Mesendoderm (in vitro differentiated cells): ENCODE measurements around the gene TADA2A.
A peak's percentile ranks its signal among the peaks of the same experiment; 100 is the strongest.

ENCODE experiments used
- DNase-seq: peaks from one replicate; pipeline ENCODE4 v3.0.0; 2013
- H2AK5ac ChIP-seq: 2 replicates; pipeline ENCODE4 v1.6.1; 2013; ENCODE audit warnings: low read length, inconsistent platforms
- H2BK120ac ChIP-seq: 2 replicates; pipeline ENCODE4 v1.6.1; 2013; ENCODE audit warnings: low read depth, mild to moderate bottlenecking, low read length, moderate library complexity, mixed read lengths
- H2BK15ac ChIP-seq: replicated peaks from 2 replicates; pipeline ENCODE4 v1.6.1; 2013; ENCODE audit warnings: low read depth, mild to moderate bottlenecking, moderate library complexity
- H2BK5ac ChIP-seq: 2 replicates; pipeline ENCODE4 v1.6.1; 2013; ENCODE audit warnings: low read length, inconsistent platforms
- H3K18ac ChIP-seq: 2 replicates; pipeline ENCODE4 v1.6.1; 2013; ENCODE audit warnings: mild to moderate bottlenecking, low read length, mixed read lengths
- H3K23ac ChIP-seq: one replicate; pipeline ENCODE4 v1.6.1; 2013; ENCODE audit warnings: low read length
- H3K27ac ChIP-seq: 2 replicates; pipeline ENCODE4 v1.5.1; 2013; ENCODE audit warnings: low read depth, mild to moderate bottlenecking, inconsistent platforms, low read length, moderate library complexity
- H3K27me3 ChIP-seq: 2 replicates; pipeline ENCODE4 v1.6.1; 2013; ENCODE audit warnings: low read length, control low read depth, mild to moderate bottlenecking, inconsistent platforms; ENCODE audit not compliant: insufficient read depth, poor library complexity
- H3K36me3 ChIP-seq: 2 replicates; pipeline ENCODE4 v1.6.1; 2013; ENCODE audit warnings: low read length, inconsistent platforms; ENCODE audit not compliant: control insufficient read depth, insufficient read depth
- H3K4ac ChIP-seq: one replicate; pipeline ENCODE4 v1.6.1; 2013; ENCODE audit warnings: low read depth, mild to moderate bottlenecking, low read length, moderate library complexity
- H3K4me1 ChIP-seq: 2 replicates; pipeline ENCODE4 v1.6.1; 2013; ENCODE audit warnings: low read depth, low read length, inconsistent platforms; ENCODE audit not compliant: control insufficient read depth
- H3K4me2 ChIP-seq: 2 replicates; pipeline ENCODE4 v1.6.1; 2013; ENCODE audit warnings: low read length
- H3K4me3 ChIP-seq: 2 replicates; pipeline ENCODE4 v1.5.1; 2013; ENCODE audit warnings: mild to moderate bottlenecking, low read length
- H3K56ac ChIP-seq: one replicate; pipeline ENCODE4 v1.6.1; 2013; ENCODE audit warnings: low read length
- H3K79me1 ChIP-seq: 2 replicates; pipeline ENCODE4 v1.6.1; 2013; ENCODE audit warnings: low read length, inconsistent platforms
- H3K79me2 ChIP-seq: 2 replicates; pipeline ENCODE4 v1.6.1; 2013; ENCODE audit warnings: mild to moderate bottlenecking, low read length; ENCODE audit not compliant: control insufficient read depth, insufficient read depth
- H3K9ac ChIP-seq: 2 replicates; pipeline ENCODE4 v1.6.1; 2013; ENCODE audit warnings: low read length, inconsistent platforms
- H4K5ac ChIP-seq: one replicate; pipeline ENCODE4 v1.6.1; 2013; ENCODE audit warnings: low read length
- H4K8ac ChIP-seq: one replicate; pipeline ENCODE4 v1.6.1; 2013; ENCODE audit warnings: low read depth, mild to moderate bottlenecking, control low read depth, low read length, moderate library complexity
- WGBS: extraction: QIAGEN DNeasy Blood & Tissue Kit; methylation state at CpG from one replicate; pipeline ENCODE4 v1.1.7; 2013; ENCODE audit warnings: low lambda C conversion rate, missing lambda C conversion rate; ENCODE audit not compliant: insufficient coverage; ENCODE audit errors: extremely low coverage; 5-methylcytosine and 5-hydroxymethylcytosine counted together

The TADA2A gene

DNA sequence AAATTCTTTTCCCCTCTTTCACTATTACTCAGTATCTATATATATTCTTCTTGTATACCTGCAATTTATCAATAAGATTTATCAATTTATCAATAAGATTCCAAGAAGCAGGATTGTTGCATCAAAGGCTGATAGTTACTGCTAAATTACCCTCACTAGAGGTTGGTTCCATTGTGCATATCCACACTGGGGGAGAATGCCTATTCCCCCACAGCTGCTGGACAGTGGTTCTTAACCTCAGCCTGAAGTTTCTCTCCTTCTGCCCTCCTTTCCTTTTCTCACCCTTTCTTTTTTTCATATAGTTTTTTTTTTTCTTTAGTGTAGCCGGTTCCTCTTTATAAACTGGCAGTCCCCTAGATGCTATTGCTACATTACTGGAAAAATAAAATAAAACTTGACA, 24.6 kb upstream of the TADA2A start:
- Histone ChIP-seq H3K18ac (no peak overlapping the region), H3K79me2 (no peaks in the 10 kb centered on the region), H3K23ac (no peak overlapping the region), H3K4me1 (no peaks in the 10 kb centered on the region), H3K27ac (no peak overlapping the region), H3K56ac (no peak overlapping the region), H4K8ac (no peak overlapping the region), H2AK5ac (no peak overlapping the region), H3K9ac (no peak overlapping the region), H4K5ac (no peak overlapping the region), H2BK15ac (no peak overlapping the region), H3K4ac (no peak overlapping the region), H2BK5ac (no peak overlapping the region), H2BK120ac (no peak overlapping the region), H3K4me3 (no peak overlapping the region), H3K4me2 (no peak overlapping the region), H3K36me3 (no peaks in the 10 kb centered on the region), H3K27me3 (no peaks in the 10 kb centered on the region), H3K79me1 (no peaks in the 10 kb centered on the region)
- DNase-seq: no peak
- no CpG with 5 or more reads among the region's 1 CpG for WGBS

DNA sequence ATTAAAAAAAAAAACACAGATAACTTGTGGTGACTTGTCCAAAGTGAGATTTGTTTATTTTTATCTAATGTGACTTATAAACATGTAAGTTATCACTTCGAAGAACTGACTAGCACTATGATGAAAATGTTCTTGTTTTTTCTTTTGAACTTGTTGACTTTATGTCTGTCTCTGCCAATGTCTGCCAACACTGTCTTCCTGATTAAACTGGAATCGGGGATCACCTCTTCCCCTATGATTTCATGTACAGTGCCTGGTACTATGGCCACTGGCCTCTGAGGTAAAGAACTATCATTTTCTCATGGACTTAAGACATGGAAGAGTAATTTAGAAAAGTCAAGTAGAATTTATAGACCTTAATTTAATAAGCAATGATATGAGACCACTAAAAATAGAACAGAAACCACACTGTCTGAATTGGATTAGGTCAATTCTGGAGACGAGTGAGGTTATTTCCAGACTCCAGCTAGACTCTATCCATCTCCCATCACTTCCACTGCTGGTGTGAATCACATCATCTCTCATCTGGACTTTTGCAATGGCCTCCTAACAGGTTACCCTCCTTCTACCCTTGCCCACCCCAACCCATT, 22.0 kb upstream of the TADA2A start:
- no peak overlapping the region for H3K56ac ChIP-seq
- no CpG with 5 or more reads among the region's 3 CpGs for WGBS
- H3K4ac ChIP-seq: no peak overlapping the region
- no peak overlapping the region for H2BK120ac ChIP-seq
- H3K4me3 ChIP-seq: no peak overlapping the region
- no peak overlapping the region for H3K23ac ChIP-seq
- H3K4me2 ChIP-seq: no peak overlapping the region
- no peak overlapping the region for H3K9ac ChIP-seq
- H3K27me3 ChIP-seq: no peaks in the 10 kb centered on the region
- no peak overlapping the region for H2BK5ac ChIP-seq
- H3K79me2 ChIP-seq: no peaks in the 10 kb centered on the region
- no peaks in the 10 kb centered on the region for H3K4me1 ChIP-seq
- DNase-seq: no peak
- H3K18ac ChIP-seq: no peak overlapping the region
- no peak overlapping the region for H3K27ac ChIP-seq
- no peak overlapping the region for H4K8ac ChIP-seq
- H4K5ac ChIP-seq: no peak overlapping the region
- H2BK15ac ChIP-seq: no peak overlapping the region
- no peaks in the 10 kb centered on the region for H3K36me3 ChIP-seq
- no peak overlapping the region for H2AK5ac ChIP-seq
- no peaks in the 10 kb centered on the region for H3K79me1 ChIP-seq

DNA sequence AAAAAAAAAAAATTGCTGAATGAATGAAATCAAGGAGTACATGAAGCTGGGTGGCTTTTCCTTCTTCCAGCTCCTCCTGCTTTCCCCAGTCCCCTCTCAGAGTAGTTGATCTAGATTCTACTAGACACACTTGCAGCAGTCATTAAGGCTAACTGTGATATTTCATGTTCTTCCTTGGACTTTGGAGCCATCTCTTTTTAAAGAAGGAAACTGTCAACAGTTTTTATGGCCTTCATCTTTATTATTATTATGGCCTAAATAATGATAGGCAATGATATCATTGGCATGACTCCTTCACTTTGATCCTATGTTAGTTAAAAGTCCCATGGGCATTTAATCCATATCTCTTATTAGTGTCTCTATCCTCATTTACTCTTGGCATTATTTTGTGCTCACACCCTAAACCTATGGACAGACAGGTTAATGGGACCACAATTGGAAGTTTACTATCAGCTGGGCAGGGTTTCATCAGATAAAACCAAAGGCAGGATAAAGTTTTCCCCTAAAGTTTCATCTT, 21.2 kb upstream of the TADA2A start:
- no peaks in the 10 kb centered on the region for H3K36me3 ChIP-seq
- H2BK15ac ChIP-seq: no peak overlapping the region
- no peak overlapping the region for H2BK5ac ChIP-seq
- no peak overlapping the region for H2BK120ac ChIP-seq
- H3K27ac ChIP-seq: no peak overlapping the region
- no peak overlapping the region for H3K4ac ChIP-seq
- H4K5ac ChIP-seq: no peak overlapping the region
- no peaks in the 10 kb centered on the region for H3K79me2 ChIP-seq
- no peaks in the 10 kb centered on the region for H3K79me1 ChIP-seq
- no peak overlapping the region for H3K4me2 ChIP-seq
- H2AK5ac ChIP-seq: no peak overlapping the region
- H3K9ac ChIP-seq: no peak overlapping the region
- H3K27me3 ChIP-seq: no peaks in the 10 kb centered on the region
- no peak for DNase-seq
- no peak overlapping the region for H3K4me3 ChIP-seq
- H3K23ac ChIP-seq: no peak overlapping the region
- no peaks in the 10 kb centered on the region for H3K4me1 ChIP-seq
- no peak overlapping the region for H3K18ac ChIP-seq
- H3K56ac ChIP-seq: no peak overlapping the region
- H4K8ac ChIP-seq: no peak overlapping the region

DNA sequence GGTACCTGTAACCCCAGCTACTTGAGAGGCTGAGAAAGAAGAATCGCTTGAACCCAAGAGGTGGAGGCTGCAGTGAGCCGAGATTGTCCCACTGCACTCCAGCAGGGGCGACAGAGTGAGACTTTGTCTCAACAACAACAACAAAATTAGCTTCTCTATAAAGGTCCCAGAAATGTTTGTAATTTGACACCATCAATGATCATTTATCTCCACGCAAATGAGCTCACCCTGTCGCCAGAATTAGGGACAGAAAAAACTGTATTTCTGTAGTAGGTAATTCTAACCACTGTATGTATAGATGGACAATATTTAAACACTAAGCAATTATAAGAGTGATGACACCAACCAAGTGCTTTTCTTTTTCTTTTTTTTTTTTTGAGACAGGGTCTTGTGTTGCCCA, 20.2 kb upstream of the TADA2A start:
- no CpG with 5 or more reads among the region's 5 CpGs for WGBS
- H3K4me3 ChIP-seq: no peak overlapping the region
- no peak overlapping the region for H2BK5ac ChIP-seq
- no peak overlapping the region for H2BK15ac ChIP-seq
- H3K23ac ChIP-seq: no peak overlapping the region
- no peak overlapping the region for H3K18ac ChIP-seq
- no peak overlapping the region for H3K4ac ChIP-seq
- no peaks in the 10 kb centered on the region for H3K79me1 ChIP-seq
- H3K79me2 ChIP-seq: no peaks in the 10 kb centered on the region
- no peak overlapping the region for H3K4me2 ChIP-seq
- H3K56ac ChIP-seq: no peak overlapping the region
- no peak overlapping the region for H3K27ac ChIP-seq
- no peaks in the 10 kb centered on the region for H3K27me3 ChIP-seq
- no peak overlapping the region for H3K9ac ChIP-seq
- H3K36me3 ChIP-seq: no peaks in the 10 kb centered on the region
- H3K4me1 ChIP-seq: no peaks in the 10 kb centered on the region
- no peak overlapping the region for H2AK5ac ChIP-seq
- H2BK120ac ChIP-seq: no peak overlapping the region
- no peak for DNase-seq
- H4K5ac ChIP-seq: no peak overlapping the region
- no peak overlapping the region for H4K8ac ChIP-seq

DNA sequence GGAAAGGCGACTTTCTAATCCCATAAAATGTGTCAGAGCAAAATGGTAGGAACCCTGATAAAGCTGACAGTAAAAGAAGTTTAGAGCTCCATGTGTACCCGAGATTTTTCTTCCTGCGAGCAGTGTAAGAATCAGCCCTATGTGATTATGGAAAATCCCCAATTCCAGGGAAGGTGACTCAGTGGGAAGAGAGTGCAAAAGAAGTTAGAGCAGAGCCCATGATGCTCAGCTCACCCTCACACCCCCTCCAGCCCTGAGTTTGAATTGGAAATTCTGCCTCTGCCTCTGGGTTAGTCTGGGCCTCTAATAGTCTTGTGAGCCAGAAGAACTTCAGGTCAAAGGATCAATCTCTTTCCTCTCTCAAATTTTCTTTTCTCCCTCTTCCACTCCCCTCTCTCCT, 18.4 kb upstream of the TADA2A start:
- peak; percentile 14 for DNase-seq
- no peaks in the 10 kb centered on the region for H3K27me3 ChIP-seq
- no peak overlapping the region for H3K4ac ChIP-seq
- H3K27ac ChIP-seq: no peak overlapping the region
- no peak overlapping the region for H3K9ac ChIP-seq
- no peak overlapping the region for H3K56ac ChIP-seq
- H3K4me3 ChIP-seq: no peak overlapping the region
- H2BK15ac ChIP-seq: no peak overlapping the region
- H4K5ac ChIP-seq: no peak overlapping the region
- no CpG with 5 or more reads among the region's 3 CpGs for WGBS
- H3K18ac ChIP-seq: no peak overlapping the region
- no peak overlapping the region for H2BK5ac ChIP-seq
- H4K8ac ChIP-seq: no peak overlapping the region
- H3K79me2 ChIP-seq: no peaks in the 10 kb centered on the region
- no peak overlapping the region for H2AK5ac ChIP-seq
- H3K4me2 ChIP-seq: no peak overlapping the region
- no peak overlapping the region for H2BK120ac ChIP-seq
- no peaks in the 10 kb centered on the region for H3K79me1 ChIP-seq
- H3K36me3 ChIP-seq: no peaks in the 10 kb centered on the region
- no peak overlapping the region for H3K23ac ChIP-seq
- H3K4me1 ChIP-seq: no peaks in the 10 kb centered on the region

DNA sequence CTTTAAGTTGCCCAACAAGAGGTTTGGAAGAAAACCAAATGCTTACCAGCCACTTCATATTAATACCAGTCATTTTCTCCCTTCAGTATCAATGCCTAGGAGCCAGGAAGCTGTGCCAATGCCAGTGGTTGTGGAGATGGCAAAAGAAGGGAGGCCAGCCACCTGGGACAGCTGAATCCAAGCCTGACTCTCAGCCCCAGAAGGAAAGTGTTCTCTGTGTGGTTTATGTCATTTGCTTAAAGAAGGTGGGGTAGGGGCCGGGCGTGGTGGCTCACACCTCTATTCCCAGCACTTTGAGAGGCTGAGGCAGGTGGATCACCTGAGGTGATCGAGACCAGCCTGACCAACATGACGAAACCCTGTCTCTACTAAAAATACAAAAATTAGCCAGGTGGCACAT, 17.5 kb upstream of the TADA2A start:
- DNase-seq: no peak
- no peak overlapping the region for H3K4me2 ChIP-seq
- H3K4ac ChIP-seq: no peak overlapping the region
- H3K27ac ChIP-seq: no peak overlapping the region
- no peak overlapping the region for H3K56ac ChIP-seq
- no peaks in the 10 kb centered on the region for H3K27me3 ChIP-seq
- H3K4me3 ChIP-seq: no peak overlapping the region
- no peaks in the 10 kb centered on the region for H3K79me1 ChIP-seq
- H3K23ac ChIP-seq: no peak overlapping the region
- H3K79me2 ChIP-seq: no peaks in the 10 kb centered on the region
- no peak overlapping the region for H2BK5ac ChIP-seq
- H3K9ac ChIP-seq: no peak overlapping the region
- no peak overlapping the region for H3K18ac ChIP-seq
- no peak overlapping the region for H2BK15ac ChIP-seq
- no peak overlapping the region for H2BK120ac ChIP-seq
- WGBS: no CpG with 5 or more reads among the region's 4 CpGs
- H3K36me3 ChIP-seq: no peaks in the 10 kb centered on the region
- H4K8ac ChIP-seq: no peak overlapping the region
- no peaks in the 10 kb centered on the region for H3K4me1 ChIP-seq
- no peak overlapping the region for H4K5ac ChIP-seq
- H2AK5ac ChIP-seq: no peak overlapping the region
